ENCODE results near the gene LARGE1. TPM values are rescaled to one million over a fixed set of nuclear protein-coding genes. Genes with fewer than 3 reads are reported as not detected.

Gene LARGE1
- total and polyA plus RNA-seq, 2 experiments from 2014 or later: 21.2 to 23.6 TPM

GRCh38 chr22:33882991-33883390, 37.3 kb downstream of the LARGE1 start:
- no peak overlapping the region for H3K4me2 ChIP-seq
- no peak overlapping the region for H3K4me3 ChIP-seq
- no peaks in the 10 kb centered on the region for H3K9me3 ChIP-seq (ENCODE audit: low read depth)
- no peak overlapping the region for H2AFZ ChIP-seq
- H3K79me2 ChIP-seq: peaks cover 85% of the 10 kb centered on the region
- no peak for TF ChIP-seq EZH2phosphoT487 (IDR thresholded peaks at IDR 0.05; ENCODE audit: low read depth, severe bottlenecking, unreplicated experiment)
- TF ChIP-seq CTCF (IDR thresholded peaks at IDR 0.05; ENCODE audit: poor library complexity): no peak
- TF ChIP-seq EZH2 (IDR thresholded peaks at IDR 0.05; ENCODE audit: borderline replicate concordance): no peak
- H3K27ac ChIP-seq: no peak overlapping the region
- 62% methylated on average over 6 of the region's 6 CpGs for WGBS (ENCODE audit: low lambda C conversion rate, missing lambda C conversion rate)
- H3K36me3 ChIP-seq (replicated peaks; ENCODE audit: insufficient read depth, low read depth): no peaks in the 10 kb centered on the region
- peaks cover 10% of the 10 kb centered on the region for H4K20me1 ChIP-seq (ENCODE audit: insufficient read depth, poor library complexity, severe bottlenecking)
- no peaks in the 10 kb centered on the region for H3K9me2 ChIP-seq (replicated peaks; ENCODE audit: insufficient read depth)
- no peaks in the 10 kb centered on the region for H3K4me1 ChIP-seq (ENCODE audit: insufficient read depth)
- no peaks in the 10 kb centered on the region for H3K27me3 ChIP-seq
- no peak for DNase-seq (ENCODE audit: low spot score)

GRCh38 chr22:33880986-33881385, 39.3 kb downstream of the LARGE1 start:
- H3K27me3 ChIP-seq: no peaks in the 10 kb centered on the region
- H3K27ac ChIP-seq: no peak overlapping the region
- H3K9me2 ChIP-seq (replicated peaks; ENCODE audit: insufficient read depth): no peaks in the 10 kb centered on the region
- H4K20me1 ChIP-seq (ENCODE audit: insufficient read depth, poor library complexity, severe bottlenecking): peaks cover 10% of the 10 kb centered on the region
- no peak for DNase-seq (ENCODE audit: low spot score)
- TF ChIP-seq CTCF (IDR thresholded peaks at IDR 0.05; ENCODE audit: poor library complexity): no peak
- no peak for TF ChIP-seq EZH2phosphoT487 (IDR thresholded peaks at IDR 0.05; ENCODE audit: low read depth, severe bottlenecking, unreplicated experiment)
- no peak for TF ChIP-seq EZH2 (IDR thresholded peaks at IDR 0.05; ENCODE audit: borderline replicate concordance)
- H2AFZ ChIP-seq: no peak overlapping the region
- H3K4me1 ChIP-seq (ENCODE audit: insufficient read depth): no peaks in the 10 kb centered on the region
- no peaks in the 10 kb centered on the region for H3K9me3 ChIP-seq (ENCODE audit: low read depth)
- H3K4me3 ChIP-seq: no peak overlapping the region
- H3K79me2 ChIP-seq: peaks cover 84% of the 10 kb centered on the region
- WGBS (ENCODE audit: low lambda C conversion rate, missing lambda C conversion rate): 87% methylated on average over 11 of the region's 11 CpGs
- no peaks in the 10 kb centered on the region for H3K36me3 ChIP-seq (replicated peaks; ENCODE audit: insufficient read depth, low read depth)
- no peak overlapping the region for H3K4me2 ChIP-seq

GRCh38 chr22:33879796-33880195, 40.5 kb downstream of the LARGE1 start:
- peaks cover 15% of the 10 kb centered on the region for H4K20me1 ChIP-seq (ENCODE audit: insufficient read depth, poor library complexity, severe bottlenecking)
- TF ChIP-seq EZH2 (IDR thresholded peaks at IDR 0.05; ENCODE audit: borderline replicate concordance) (no peak), EZH2phosphoT487 (IDR thresholded peaks at IDR 0.05; ENCODE audit: low read depth, severe bottlenecking, unreplicated experiment) (no peak), CTCF (IDR thresholded peaks at IDR 0.05; ENCODE audit: poor library complexity) (no peak)
- peaks cover 84% of the 10 kb centered on the region for H3K79me2 ChIP-seq
- no peak overlapping the region for H3K4me2 ChIP-seq
- no peak overlapping the region for H2AFZ ChIP-seq
- peaks cover under 1% of the 10 kb centered on the region for H3K4me1 ChIP-seq (ENCODE audit: insufficient read depth)
- H3K27ac ChIP-seq: no peak overlapping the region
- no peaks in the 10 kb centered on the region for H3K9me3 ChIP-seq (ENCODE audit: low read depth)
- no peaks in the 10 kb centered on the region for H3K36me3 ChIP-seq (replicated peaks; ENCODE audit: insufficient read depth, low read depth)
- no peak overlapping the region for H3K4me3 ChIP-seq
- no peak for DNase-seq (ENCODE audit: low spot score)
- no peaks in the 10 kb centered on the region for H3K27me3 ChIP-seq
- 90% methylated on average over 4 of the region's 4 CpGs for WGBS (ENCODE audit: low lambda C conversion rate, missing lambda C conversion rate)
- H3K9me2 ChIP-seq (replicated peaks; ENCODE audit: insufficient read depth): no peaks in the 10 kb centered on the region

GRCh38 chr22:33875316-33875715, 45.0 kb downstream of the LARGE1 start:
- H3K27ac ChIP-seq: no peak overlapping the region
- peaks cover 79% of the 10 kb centered on the region for H3K79me2 ChIP-seq
- no peaks in the 10 kb centered on the region for H3K36me3 ChIP-seq (replicated peaks; ENCODE audit: insufficient read depth, low read depth)
- no peak overlapping the region for H2AFZ ChIP-seq
- no peak for DNase-seq (ENCODE audit: low spot score)
- no peak overlapping the region for H3K4me2 ChIP-seq
- no peaks in the 10 kb centered on the region for H3K9me3 ChIP-seq (ENCODE audit: low read depth)
- no peaks in the 10 kb centered on the region for H3K27me3 ChIP-seq
- H3K4me1 ChIP-seq (ENCODE audit: insufficient read depth): peaks cover 9% of the 10 kb centered on the region
- 86% methylated on average over 6 of the region's 6 CpGs for WGBS (ENCODE audit: low lambda C conversion rate, missing lambda C conversion rate)
- TF ChIP-seq EZH2 (IDR thresholded peaks at IDR 0.05; ENCODE audit: borderline replicate concordance) (no peak), CTCF (IDR thresholded peaks at IDR 0.05; ENCODE audit: poor library complexity) (no peak), EZH2phosphoT487 (IDR thresholded peaks at IDR 0.05; ENCODE audit: low read depth, severe bottlenecking, unreplicated experiment) (no peak)
- no peaks in the 10 kb centered on the region for H3K9me2 ChIP-seq (replicated peaks; ENCODE audit: insufficient read depth)
- H4K20me1 ChIP-seq (ENCODE audit: insufficient read depth, poor library complexity, severe bottlenecking): peaks cover 4% of the 10 kb centered on the region
- H3K4me3 ChIP-seq: no peak overlapping the region

All from hepatocyte (in vitro differentiated cells).